GM18520 (cell line): ENCODE results near the gene USP17L29.
"Not testable (repeated sequence)": the region's sequence is repeated elsewhere in the genome, so short reads cannot be mapped to it uniquely, and the experiment has no call there.

Experiments used
- ATAC-seq: cut with Tn5 transposase; IDR thresholded peaks from one replicate; pipeline ENCODE4 v1.9.1; 2021; ENCODE audit not compliant: unreplicated experiment

USP17L29 gene

GRCh38 chr4:9353338-9353737 is at the start of gene USP17L29:
USP17L29 (plus strand) TSS chr4:9353638; CDS start chr4:9353638, 0 bp downstream.
- ATAC-seq: not testable (repeated sequence)

- not testable (repeated sequence) for ATAC-seq
These were observed 29.2 kb upstream of the USP17L29 start for GRCh38 chr4:9324191-9324590.

DNA sequence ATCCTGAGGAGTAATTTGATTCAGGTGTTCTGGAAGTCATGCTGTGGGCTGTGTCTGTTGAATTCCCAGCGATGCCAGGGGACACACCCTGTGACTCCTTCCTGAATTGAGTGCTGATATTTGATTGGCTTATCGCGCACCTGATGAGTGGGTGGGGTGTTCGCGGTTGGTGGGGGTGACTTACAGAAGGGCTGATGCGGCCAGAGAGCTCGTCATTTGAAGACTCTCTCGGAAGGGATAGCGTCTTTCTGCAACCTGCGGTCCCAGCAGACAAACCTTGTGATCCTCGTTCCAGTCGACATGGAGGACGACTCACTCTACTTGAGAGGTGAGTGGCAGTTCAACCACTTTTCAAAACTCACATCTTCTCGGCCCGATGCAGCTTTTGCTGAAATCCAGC is 28.6 kb upstream of the USP17L29 start, which contains the start of gene USP17L24:
USP17L24 (plus strand) TSS at position 301 of the 400 bp plus-strand sequence; CDS start at position 301, 0 bp downstream.
- not testable (repeated sequence) for ATAC-seq

DNA sequence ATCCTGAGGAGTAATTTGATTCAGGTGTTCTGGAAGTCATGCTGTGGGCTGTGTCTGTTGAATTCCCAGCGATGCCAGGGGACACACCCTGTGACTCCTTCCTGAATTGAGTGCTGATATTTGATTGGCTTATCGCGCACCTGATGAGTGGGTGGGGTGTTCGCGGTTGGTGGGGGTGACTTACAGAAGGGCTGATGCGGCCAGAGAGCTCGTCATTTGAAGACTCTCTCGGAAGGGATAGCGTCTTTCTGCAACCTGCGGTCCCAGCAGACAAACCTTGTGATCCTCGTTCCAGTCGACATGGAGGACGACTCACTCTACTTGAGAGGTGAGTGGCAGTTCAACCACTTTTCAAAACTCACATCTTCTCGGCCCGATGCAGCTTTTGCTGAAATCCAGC is 23.8 kb upstream of the USP17L29 start, which contains the start of gene USP17L25:
USP17L25 (plus strand) TSS at position 301 of the 400 bp plus-strand sequence; CDS start at position 301, 0 bp downstream.
- not testable (repeated sequence) for ATAC-seq

GRCh38 chr4:9334358-9334757 is 19.1 kb upstream of the USP17L29 start, which contains the start of gene USP17L26:
USP17L26 (plus strand) TSS chr4:9334658; CDS start chr4:9334658, 0 bp downstream.
- ATAC-seq: not testable (repeated sequence)

- not testable (repeated sequence) for ATAC-seq
These were observed 14.3 kb upstream of the USP17L29 start, which contains the start of gene USP17L5 for GRCh38 chr4:9339103-9339502. USP17L5 (plus strand) TSS chr4:9339403; CDS start chr4:9339403, 0 bp downstream.

- not testable (repeated sequence) for ATAC-seq
These were observed 9.6 kb upstream of the USP17L29 start, which contains the start of gene USP17L27 for GRCh38 chr4:9343848-9344247. USP17L27 (plus strand) TSS chr4:9344148; CDS start chr4:9344148, 0 bp downstream.

- not testable (repeated sequence) for ATAC-seq
These were observed 4.8 kb upstream of the USP17L29 start, which contains the start of gene USP17L28 for GRCh38 chr4:9348593-9348992. USP17L28 (plus strand) TSS chr4:9348893; CDS start chr4:9348893, 0 bp downstream.

DNA sequence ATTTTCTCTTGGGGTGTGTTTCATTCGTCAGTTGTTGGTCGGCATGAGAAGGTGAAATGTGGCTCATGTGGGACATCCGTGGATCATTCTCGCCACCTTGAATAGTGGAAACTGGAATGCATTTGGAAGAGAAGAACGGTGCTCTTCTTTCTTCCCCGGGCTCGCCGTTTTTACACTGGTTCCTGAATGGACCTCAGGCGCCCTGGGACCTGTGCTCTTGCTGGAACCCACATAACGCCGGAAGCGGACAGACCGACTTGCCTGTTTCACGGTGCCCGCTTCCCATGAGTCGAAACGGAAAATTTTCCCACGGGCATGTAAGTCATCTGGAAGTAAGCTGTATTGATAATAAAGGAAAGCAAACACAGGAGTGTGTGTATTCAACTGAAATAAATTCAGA is 2.6 kb upstream of the USP17L29 start:
- ATAC-seq: not testable (repeated sequence)

DNA sequence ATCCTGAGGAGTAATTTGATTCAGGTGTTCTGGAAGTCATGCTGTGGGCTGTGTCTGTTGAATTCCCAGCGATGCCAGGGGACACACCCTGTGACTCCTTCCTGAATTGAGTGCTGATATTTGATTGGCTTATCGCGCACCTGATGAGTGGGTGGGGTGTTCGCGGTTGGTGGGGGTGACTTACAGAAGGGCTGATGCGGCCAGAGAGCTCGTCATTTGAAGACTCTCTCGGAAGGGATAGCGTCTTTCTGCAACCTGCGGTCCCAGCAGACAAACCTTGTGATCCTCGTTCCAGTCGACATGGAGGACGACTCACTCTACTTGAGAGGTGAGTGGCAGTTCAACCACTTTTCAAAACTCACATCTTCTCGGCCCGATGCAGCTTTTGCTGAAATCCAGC is 9.4 kb downstream of the USP17L29 start, which contains the start of gene USP17L30:
USP17L30 (plus strand) TSS at position 301 of the 400 bp plus-strand sequence; CDS start at position 301, 0 bp downstream.
- not testable (repeated sequence) for ATAC-seq

DNA sequence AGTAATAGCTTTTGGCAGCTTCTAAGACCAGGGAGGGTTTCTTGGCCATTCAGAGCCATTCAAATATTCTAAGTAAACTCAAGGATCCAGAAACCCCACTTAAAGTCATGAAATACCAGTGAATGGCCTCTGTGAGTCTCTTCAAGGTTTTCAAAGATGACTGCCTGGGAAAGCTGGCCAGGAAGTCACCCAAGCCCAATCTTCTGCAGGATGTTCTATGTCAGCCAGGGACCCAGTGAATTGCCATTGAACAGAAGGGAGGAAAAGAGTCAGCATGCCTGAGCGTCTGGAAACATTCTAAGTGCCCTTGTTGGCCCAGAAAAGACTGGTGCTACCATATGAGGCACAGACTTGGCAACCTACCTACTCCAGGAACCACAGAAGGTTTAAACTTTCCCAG is 26.4 kb downstream of the USP17L29 start:
- not testable (repeated sequence) for ATAC-seq

DNA sequence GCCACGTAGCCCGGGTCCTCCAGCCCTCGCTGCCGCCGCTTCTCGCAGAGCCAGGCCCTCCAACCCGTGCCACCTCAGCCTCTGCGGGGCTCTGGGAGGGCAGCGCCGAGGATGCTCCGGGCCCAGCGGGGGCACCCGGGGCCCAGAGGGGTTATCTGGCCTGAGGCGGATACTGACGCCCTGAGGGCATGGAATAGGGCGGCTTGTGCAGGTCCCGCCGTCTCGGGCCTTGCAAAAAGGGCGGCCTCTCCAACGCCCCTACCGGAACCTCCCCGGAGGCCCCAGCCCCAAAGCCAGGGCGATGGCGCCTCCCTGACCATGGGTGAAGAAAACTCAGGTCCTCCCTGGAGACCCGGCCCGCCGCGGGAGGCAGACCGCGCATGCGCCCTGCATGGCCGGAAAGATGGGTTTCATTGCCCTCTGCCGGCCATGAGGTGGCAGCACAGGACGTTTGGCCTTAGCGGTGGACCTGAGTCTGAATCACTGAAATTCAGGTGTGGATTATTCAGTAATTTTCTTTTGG is 27.6 kb downstream of the USP17L29 start:
- ATAC-seq: not testable (repeated sequence)

GRCh38 chr4:9384126-9384525 is 30.7 kb downstream of the USP17L29 start:
- ATAC-seq: no peak

GRCh38 chr4:9389001-9389400 is 35.6 kb downstream of the USP17L29 start:
- not testable (repeated sequence) for ATAC-seq
